Activated T-cell treated with anti-CD3 and anti-CD28 coated beads for 4 hours (primary cell): ENCODE results near the gene ANXA3.
"Not testable (repeated sequence)": the region's sequence is repeated elsewhere in the genome, so short reads cannot be mapped to it uniquely, and the experiment has no call there.

Experiments
- DNase-seq: peaks from one replicate; pipeline ENCODE4 v3.0.0-alpha.2; 2020

The ANXA3 gene

GRCh38 chr4:78578674-78579425 lies 27.3 kb downstream of the ANXA3 start:
- no peak for DNase-seq

- no peak for DNase-seq
Observed at GRCh38 chr4:78581618-78582017, 30.0 kb downstream of the ANXA3 start.

- no peak for DNase-seq
Observed at GRCh38 chr4:78584863-78585547, 33.4 kb downstream of the ANXA3 start.

- DNase-seq: no peak
Observed at GRCh38 chr4:78585633-78586032, 34.1 kb downstream of the ANXA3 start.

GRCh38 chr4:78588894-78589545 lies 37.5 kb downstream of the ANXA3 start:
- no peak for DNase-seq

GRCh38 chr4:78591404-78591803 lies 39.8 kb downstream of the ANXA3 start:
- no peak for DNase-seq

- no peak for DNase-seq
Observed at GRCh38 chr4:78592088-78592783, 40.7 kb downstream of the ANXA3 start.

- DNase-seq: no peak
Observed at GRCh38 chr4:78596111-78596742, 44.7 kb downstream of the ANXA3 start.

- not testable (repeated sequence) for DNase-seq
Observed at GRCh38 chr4:78598431-78598830, 46.9 kb downstream of the ANXA3 start.

- no peak for DNase-seq
Observed at GRCh38 chr4:78599147-78599546, 47.6 kb downstream of the ANXA3 start.

GRCh38 chr4:78599931-78600375 lies 48.4 kb downstream of the ANXA3 start:
- DNase-seq: no peak

GRCh38 chr4:78601013-78601412 lies 49.4 kb downstream of the ANXA3 start:
- DNase-seq: no peak

GRCh38 chr4:78602334-78602733 lies 50.8 kb downstream of the ANXA3 start:
- DNase-seq: no peak

GRCh38 chr4:78603384-78603783 lies 51.8 kb downstream of the ANXA3 start:
- no peak for DNase-seq

- no peak for DNase-seq
Observed at GRCh38 chr4:78604988-78605387, 53.4 kb downstream of the ANXA3 start.

- no peak for DNase-seq
Observed at GRCh38 chr4:78606035-78606434, 54.5 kb downstream of the ANXA3 start.

- no peak for DNase-seq
Observed at GRCh38 chr4:78606530-78607095, 55.0 kb downstream of the ANXA3 start.

GRCh38 chr4:78608684-78609083 lies 57.1 kb downstream of the ANXA3 start:
- no peak for DNase-seq

- no peak for DNase-seq
Observed at GRCh38 chr4:78609580-78609979, 58.0 kb downstream of the ANXA3 start.

- no peak for DNase-seq
Observed at GRCh38 chr4:78610546-78611214, 59.1 kb downstream of the ANXA3 start.

- no peak for DNase-seq
Observed at GRCh38 chr4:78611215-78611558, 59.6 kb downstream of the ANXA3 start.
